Activated B cell treated with CpG ODN at 0.5 μM for 24 hours (primary cell): ENCODE measurements around the gene LCN15. TPM values are rescaled to one million over a fixed set of nuclear protein-coding genes. Genes with fewer than 3 reads are reported as not detected.

Source experiments
- ATAC-seq: fragments of 200-7000 bp; cut with Tn5 transposase; one replicate; pipeline ENCODE4 v1.10.0; 2021; ENCODE audit warnings: low read depth, mild to moderate bottlenecking, moderate library complexity
- CTCF ChIA-PET: fragments of 350-600 bp; sonication (Branson Sonifier 250); formaldehyde crosslinking; loops from one replicate; lab custom pipeline; 2021; ENCODE audit warnings: antibody characterized with exemption; lab: Charles Lee
- POLR2A ChIA-PET: fragments of 350-600 bp; sonication (Branson Sonifier 250); formaldehyde crosslinking; loops from one replicate; lab custom pipeline; 2021; ENCODE audit warnings: antibody characterized with exemption; lab: Charles Lee
- DNase-seq: peaks from one replicate; pipeline ENCODE4 v3.0.0; 2022
- H3K27ac Mint-ChIP-seq: one replicate; pipeline ENCODE4 v1.8.0; 2020; ENCODE audit warnings: mixed read lengths
- H3K27me3 Mint-ChIP-seq: one replicate; pipeline ENCODE4 v1.8.0; 2021; ENCODE audit warnings: mixed read lengths
- H3K36me3 Mint-ChIP-seq: one replicate; pipeline ENCODE4 v1.8.0; 2021; ENCODE audit warnings: low read depth, mixed read lengths
- H3K4me1 Mint-ChIP-seq: one replicate; pipeline ENCODE4 v1.8.0; 2021; ENCODE audit warnings: mixed read lengths
- H3K4me3 Mint-ChIP-seq: one replicate; pipeline ENCODE4 v1.8.0; 2020; ENCODE audit warnings: mild to moderate bottlenecking, mixed read lengths
- H3K9me3 Mint-ChIP-seq: one replicate; pipeline ENCODE4 v1.8.0; 2020; ENCODE audit warnings: mixed read lengths
- intact Hi-C: fragments of 100-400 bp; cut with micrococcal nuclease; formaldehyde crosslinking; loops from one replicate; pipeline ENCODE4 v1.15.1; 2024
- total RNA-seq: library from RNA; stranded (reverse); gene quantifications from 2 replicates; pipeline ENCODE4 v1.2.3, GENCODE V29; 2022
- TF ChIP-seq, protein P1 (sequence below): fragments of 200-600 bp; IDR thresholded peaks from one replicate; pipeline ENCODE4 v1.8.0; 2022; ENCODE audit warnings: antibody characterized with exemption, mild to moderate bottlenecking

The LCN15 gene, protein sequence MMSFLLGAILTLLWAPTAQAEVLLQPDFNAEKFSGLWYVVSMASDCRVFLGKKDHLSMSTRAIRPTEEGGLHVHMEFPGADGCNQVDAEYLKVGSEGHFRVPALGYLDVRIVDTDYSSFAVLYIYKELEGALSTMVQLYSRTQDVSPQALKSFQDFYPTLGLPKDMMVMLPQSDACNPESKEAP
- total RNA-seq: not detected in 2 replicates

DNA sequence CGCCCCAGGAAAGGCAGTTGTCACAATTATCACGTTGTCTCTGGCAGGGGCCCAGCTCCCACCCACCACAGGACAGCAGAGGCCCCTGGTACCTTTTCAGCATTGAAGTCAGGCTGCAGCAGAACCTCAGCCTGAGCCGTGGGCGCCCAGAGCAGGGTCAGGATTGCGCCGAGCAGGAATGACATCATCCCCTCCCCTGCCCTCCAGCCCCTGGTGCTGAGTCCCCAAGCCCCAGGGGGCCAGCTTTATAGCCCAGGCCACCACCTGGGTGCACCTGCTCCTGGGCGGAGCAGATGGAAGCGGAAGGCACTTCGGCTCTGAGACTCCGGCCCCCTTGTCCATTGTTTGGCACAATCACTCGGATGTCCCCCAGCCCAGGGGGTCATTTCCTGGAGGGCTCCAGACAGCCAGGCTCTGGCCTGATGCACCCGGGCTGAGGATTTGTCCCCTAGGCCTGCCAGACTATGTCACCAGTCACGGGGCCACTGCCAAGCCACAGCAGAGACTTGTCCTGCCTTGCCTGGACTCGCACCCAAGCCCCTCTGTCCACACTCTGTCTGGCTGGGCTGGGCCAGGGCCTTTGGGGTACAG, at the start of gene LCN15:
TSS of gene LCN15 (minus strand) at position 218 of the 591 bp plus-strand sequence. CDS start at position 188, 30 bp downstream.
- Mint-ChIP-seq H3K4me3 (no peak within 1 kb of the TSS), H3K27ac (peak within 1 kb of the TSS; percentile 87), H3K9me3 (no peaks in the 10 kb centered on the region), H3K4me1 (peaks cover 53% of the 10 kb centered on the region), H3K27me3 (no peaks in the 10 kb centered on the region), H3K36me3 (no peaks in the 10 kb centered on the region)
- DNase-seq: no peak
- TF ChIP-seq, protein P1, sequence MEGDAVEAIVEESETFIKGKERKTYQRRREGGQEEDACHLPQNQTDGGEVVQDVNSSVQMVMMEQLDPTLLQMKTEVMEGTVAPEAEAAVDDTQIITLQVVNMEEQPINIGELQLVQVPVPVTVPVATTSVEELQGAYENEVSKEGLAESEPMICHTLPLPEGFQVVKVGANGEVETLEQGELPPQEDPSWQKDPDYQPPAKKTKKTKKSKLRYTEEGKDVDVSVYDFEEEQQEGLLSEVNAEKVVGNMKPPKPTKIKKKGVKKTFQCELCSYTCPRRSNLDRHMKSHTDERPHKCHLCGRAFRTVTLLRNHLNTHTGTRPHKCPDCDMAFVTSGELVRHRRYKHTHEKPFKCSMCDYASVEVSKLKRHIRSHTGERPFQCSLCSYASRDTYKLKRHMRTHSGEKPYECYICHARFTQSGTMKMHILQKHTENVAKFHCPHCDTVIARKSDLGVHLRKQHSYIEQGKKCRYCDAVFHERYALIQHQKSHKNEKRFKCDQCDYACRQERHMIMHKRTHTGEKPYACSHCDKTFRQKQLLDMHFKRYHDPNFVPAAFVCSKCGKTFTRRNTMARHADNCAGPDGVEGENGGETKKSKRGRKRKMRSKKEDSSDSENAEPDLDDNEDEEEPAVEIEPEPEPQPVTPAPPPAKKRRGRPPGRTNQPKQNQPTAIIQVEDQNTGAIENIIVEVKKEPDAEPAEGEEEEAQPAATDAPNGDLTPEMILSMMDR: no peak
- intact Hi-C loops: no loop called here
- ATAC-seq: no peak
- POLR2A ChIA-PET: interaction anchor here (9.1 kb wide), 1 partner anchor 36 kb away, joined by 132 read pairs; no protein-coding TSS in a partner anchor
- CTCF ChIA-PET: no interaction called here

DNA sequence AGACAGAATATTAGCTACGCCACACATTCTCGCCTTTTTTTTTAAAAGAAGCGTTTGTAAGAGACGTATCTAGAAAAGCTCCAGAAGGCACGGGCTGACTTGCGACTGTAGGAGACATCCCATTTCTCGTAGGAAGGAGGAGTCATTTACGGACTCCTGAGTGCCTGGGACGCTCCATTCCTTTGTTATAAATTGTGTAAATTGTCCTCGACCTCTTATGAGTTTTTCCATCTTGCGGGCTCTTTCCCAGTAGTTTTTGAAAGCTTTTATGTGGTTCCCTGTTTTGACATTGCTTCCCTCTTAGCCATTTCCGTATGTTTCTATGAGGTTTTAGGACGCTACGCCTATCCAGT, 44.5 kb upstream of the LCN15 start:
- DNase-seq (no peak), ATAC-seq (no peak)
- intact Hi-C loops: loop anchor here (5.0 kb wide), 1 partner anchor 184 kb away; the partner anchor contains the start of gene PAXX
- ChIA-PET CTCF (interaction anchor here (4.0 kb wide), 1 partner anchor 34 kb away, joined by 17 read pairs; the partner anchor contains the start of gene AJM1), POLR2A (interaction anchor here (0.6 to 1.4 kb wide), 3 partner anchors 9 to 15 kb away, joined by 3 to 5 read pairs (median 5); no protein-coding TSS in a partner anchor)
- Mint-ChIP-seq H3K4me3 (peak overlapping the region; percentile 82), H3K9me3 (no peaks in the 10 kb centered on the region), H3K27ac (peak overlapping the region; percentile 35), H3K4me1 (peaks cover 35% of the 10 kb centered on the region), H3K36me3 (peaks cover 32% of the 10 kb centered on the region), H3K27me3 (no peaks in the 10 kb centered on the region)
- TF ChIP-seq, protein P1: no peak

DNA sequence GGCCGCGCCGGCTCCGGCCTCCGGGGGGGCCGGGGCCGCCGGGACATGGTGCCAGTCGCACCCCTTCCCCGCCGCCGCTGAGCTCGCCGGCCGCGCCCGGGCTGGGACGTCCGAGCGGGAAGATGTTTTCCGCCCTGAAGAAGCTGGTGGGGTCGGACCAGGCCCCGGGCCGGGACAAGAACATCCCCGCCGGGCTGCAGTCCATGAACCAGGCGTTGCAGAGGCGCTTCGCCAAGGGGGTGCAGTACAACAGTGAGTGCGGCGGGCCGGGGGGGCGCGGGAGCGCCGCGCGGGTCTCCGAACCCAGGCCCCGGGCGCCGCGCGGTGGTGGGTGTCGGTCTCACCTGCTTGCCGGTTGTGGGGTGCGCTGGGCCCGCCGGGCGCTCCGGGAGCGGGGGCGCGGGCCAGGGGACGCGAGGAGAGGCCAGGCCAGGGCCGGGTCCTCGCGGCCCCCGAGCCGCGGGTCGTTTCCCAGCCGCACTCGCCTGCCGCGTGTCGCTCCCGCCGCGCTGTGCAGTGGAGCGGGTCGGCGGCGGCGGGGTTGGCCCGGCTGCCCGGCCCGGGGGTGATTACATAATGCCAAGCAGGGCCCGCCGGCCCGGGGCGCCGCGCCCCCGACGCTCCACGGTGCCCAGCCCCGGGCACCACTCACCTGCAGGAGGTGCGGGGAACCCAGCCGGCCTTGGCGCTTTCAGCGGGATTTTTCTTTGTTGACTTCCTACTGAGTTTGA, 43.9 kb upstream of the LCN15 start:
- Mint-ChIP-seq H3K27me3 (no peaks in the 10 kb centered on the region), H3K4me1 (peaks cover 35% of the 10 kb centered on the region), H3K36me3 (peaks cover 29% of the 10 kb centered on the region), H3K4me3 (peak overlapping the region; percentile 82), H3K9me3 (no peaks in the 10 kb centered on the region), H3K27ac (peak overlapping the region; percentile 35)
- DNase-seq: no peak
- CTCF ChIA-PET: interaction anchor here (4.0 kb wide), 1 partner anchor 34 kb away, joined by 17 read pairs; the partner anchor contains the start of gene AJM1
- POLR2A ChIA-PET: interaction anchor here (0.6 to 2.0 kb wide), 14 partner anchors 8 to 415 kb away, joined by 3 to 11 read pairs (median 4); partner anchors contain the start of genes AJM1, CCDC183, EDF1 and MAN1B1
- peak; percentile 29 for ATAC-seq
- intact Hi-C loops: loop anchor here (5.0 kb wide), 1 partner anchor 184 kb away; the partner anchor contains the start of gene PAXX
- TF ChIP-seq, protein P1: no peak

DNA sequence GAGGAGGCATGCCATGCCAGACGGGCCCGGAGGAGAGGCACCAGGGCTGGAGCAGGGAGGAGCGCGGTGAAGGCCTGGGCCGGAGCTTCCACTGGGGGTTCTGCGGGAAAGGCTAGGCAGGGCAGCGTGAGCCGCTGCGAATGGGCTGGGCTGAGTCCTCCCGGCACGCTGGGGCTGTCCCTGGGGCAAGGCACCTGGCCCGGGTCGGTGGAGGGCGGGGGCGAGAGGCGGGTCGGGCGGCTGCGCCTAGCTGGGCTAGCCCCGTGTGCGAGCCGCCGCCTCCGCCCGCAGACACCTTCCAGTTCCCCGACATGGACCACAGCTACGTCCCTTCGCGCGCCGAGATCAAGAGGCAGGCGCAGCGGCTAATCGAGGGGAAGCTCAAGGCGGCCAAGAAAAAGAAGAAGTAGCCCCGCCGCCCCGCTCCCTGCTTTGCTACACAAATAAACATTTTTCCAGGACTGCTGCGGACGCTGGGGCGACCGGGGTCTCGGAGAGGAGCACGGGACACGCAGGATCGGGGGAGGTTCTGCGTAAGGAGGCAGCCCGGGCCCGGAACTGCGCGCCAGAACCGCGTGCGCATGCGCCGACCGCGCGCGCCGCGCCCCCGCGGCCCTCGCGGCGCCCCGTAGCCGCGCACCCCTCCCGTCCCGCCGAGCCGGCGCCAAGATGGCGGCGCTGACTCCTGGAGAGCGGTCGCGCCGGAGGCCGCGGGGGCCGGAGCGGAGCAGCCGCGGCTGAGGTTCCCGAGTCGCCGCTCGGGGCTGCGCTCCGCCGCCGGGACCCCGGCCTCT, 43.2 kb upstream of the LCN15 start, which contains the start of gene RABL6:
TSS of gene RABL6 (plus strand) at position 668 of the 794 bp plus-strand sequence. CDS start 249 bp downstream, outside the sequence.
- H3K27ac Mint-ChIP-seq: peak within 1 kb of the TSS; percentile 87
- no peaks in the 10 kb centered on the region for H3K9me3 Mint-ChIP-seq
- peaks cover 31% of the 10 kb centered on the region for H3K4me1 Mint-ChIP-seq
- H3K27me3 Mint-ChIP-seq: no peaks in the 10 kb centered on the region
- ChIA-PET CTCF (interaction anchor here (4.0 kb wide), 1 partner anchor 35 kb away, joined by 17 read pairs; the partner anchor contains the start of gene AJM1), POLR2A (interaction anchor here (0.6 to 2.0 kb wide), 18 partner anchors 9 to 415 kb away, joined by 3 to 11 read pairs (median 4); partner anchors contain the start of genes AJM1, CCDC183, EDF1 and MAN1B1)
- peak within 1 kb of the TSS; percentile 88 for H3K4me3 Mint-ChIP-seq
- peaks cover 22% of the 10 kb centered on the region for H3K36me3 Mint-ChIP-seq
- peak; percentile 87 for ATAC-seq
- intact Hi-C loops: loop anchor here (1.0 to 5.0 kb wide), 5 partner anchors 16 to 185 kb away; partner anchors contain the start of genes AJM1, PAXX, PHPT1 and TMEM141
- peak; percentile 86 for DNase-seq
- TF ChIP-seq, protein P1: no peak
